ENCODE measurements around the gene PDE8A. TPM values are rescaled to one million over a fixed set of nuclear protein-coding genes. Genes with fewer than 3 reads are reported as not detected.
"Not testable (repeated sequence)": the region's sequence is repeated elsewhere in the genome, so short reads cannot be mapped to it uniquely, and the experiment has no call there.

PDE8A gene
- total RNA-seq, 1 donor from 2014 or later, result 80.0 TPM

- no peak for DNase-seq (ENCODE audit: low spot score)
These were observed 9.5 kb downstream of the PDE8A start for GRCh38 chr15:84991014-84991712.

GRCh38 chr15:84992157-84992944 is 10.7 kb downstream of the PDE8A start:
- no peak for DNase-seq (ENCODE audit: low spot score)

GRCh38 chr15:84996055-84996454 is 14.4 kb downstream of the PDE8A start:
- DNase-seq (ENCODE audit: low spot score), result no peak

GRCh38 chr15:84996714-84997113 is 15.1 kb downstream of the PDE8A start:
- not testable (repeated sequence) for DNase-seq (ENCODE audit: low spot score)

- DNase-seq (ENCODE audit: low spot score), result not testable (repeated sequence)
These were observed 15.6 kb downstream of the PDE8A start for GRCh38 chr15:84997214-84997613.

- no peak for DNase-seq (ENCODE audit: low spot score)
These were observed 18.7 kb downstream of the PDE8A start for GRCh38 chr15:85000189-85000864.

GRCh38 chr15:85000937-85001336 is 19.3 kb downstream of the PDE8A start:
- no peak for DNase-seq (ENCODE audit: low spot score)

GRCh38 chr15:85002517-85002916 is 20.9 kb downstream of the PDE8A start:
- DNase-seq (ENCODE audit: low spot score), result no peak

GRCh38 chr15:85003593-85004312 is 22.1 kb downstream of the PDE8A start:
- no peak for DNase-seq (ENCODE audit: low spot score)

- no peak for DNase-seq (ENCODE audit: low spot score)
These were observed 22.9 kb downstream of the PDE8A start for GRCh38 chr15:85004550-85004949.

- no peak for DNase-seq (ENCODE audit: low spot score)
These were observed 23.7 kb downstream of the PDE8A start for GRCh38 chr15:85005319-85005718.

GRCh38 chr15:85005746-85006145 is 24.1 kb downstream of the PDE8A start:
- no peak for DNase-seq (ENCODE audit: low spot score)

- no peak for DNase-seq (ENCODE audit: low spot score)
These were observed 24.5 kb downstream of the PDE8A start for GRCh38 chr15:85006201-85006600.

- no peak for DNase-seq (ENCODE audit: low spot score)
These were observed 25.0 kb downstream of the PDE8A start for GRCh38 chr15:85006655-85007054.

GRCh38 chr15:85007137-85007536 is 25.5 kb downstream of the PDE8A start:
- DNase-seq (ENCODE audit: low spot score), result no peak

GRCh38 chr15:85007741-85008397 is 26.2 kb downstream of the PDE8A start:
- no peak for DNase-seq (ENCODE audit: low spot score)

GRCh38 chr15:85008474-85009260 is 27.0 kb downstream of the PDE8A start:
- DNase-seq (ENCODE audit: low spot score), result no peak

GRCh38 chr15:85009435-85009834 is 27.8 kb downstream of the PDE8A start:
- DNase-seq (ENCODE audit: low spot score), result no peak

GRCh38 chr15:85010071-85010385 is 28.4 kb downstream of the PDE8A start:
- DNase-seq (ENCODE audit: low spot score), result no peak

GRCh38 chr15:85010386-85011159 is 28.9 kb downstream of the PDE8A start:
- no peak for DNase-seq (ENCODE audit: low spot score)

Measured in mucosa of gallbladder (tissue), 1 donor.